Measurements from ENCODE around the gene DPP6. TPM values are rescaled to one million over a fixed set of nuclear protein-coding genes. Genes with fewer than 3 reads are reported as not detected.

Gene DPP6
- polyA plus RNA-seq, 1 of the 3 experiments (the other 2 are of a cell fraction), result not detected

DNA sequence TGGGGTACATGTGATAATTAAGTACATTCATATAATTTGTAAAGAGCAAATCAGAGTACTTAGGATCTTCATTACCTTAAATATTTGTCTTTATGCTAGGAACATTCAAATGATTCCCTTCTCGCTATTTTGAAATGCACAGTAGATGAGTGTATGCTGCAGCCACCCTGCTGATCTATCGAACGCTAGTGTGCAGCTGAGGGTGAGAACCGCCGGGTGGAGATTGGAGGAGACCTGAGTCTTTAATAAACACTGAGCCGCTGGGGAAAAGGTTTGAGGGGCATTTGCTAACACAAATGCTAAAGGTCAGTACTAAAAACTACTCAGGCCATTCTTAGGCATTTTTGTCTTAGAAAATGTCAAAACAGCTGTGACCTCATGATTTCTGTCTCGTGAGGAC is 148.0 kb downstream of the DPP6 start:
- H3K9me3 ChIP-seq, result no peaks in the 10 kb centered on the region
- H3K9ac ChIP-seq, result no peak overlapping the region
- H3K4me3 ChIP-seq (ENCODE audit: low read depth in 2 of 2, low read length in 1 of 2), result no peak overlapping the region
- H4K20me1 ChIP-seq (ENCODE audit: insufficient read depth), result no peaks in the 10 kb centered on the region
- DNase-seq, result no peak
- H3K27me3 ChIP-seq (ENCODE audit: insufficient read depth), result no peaks in the 10 kb centered on the region
- WGBS (ENCODE audit: low lambda C conversion rate), result 52% methylated on average over 7 of the region's 7 CpGs
- CTCF ChIA-PET, result interaction anchor here (1.4 kb wide), 1 partner anchor 16 kb away, joined by 5 read pairs; no protein-coding TSS in a partner anchor
- no peak overlapping the region for H3K27ac ChIP-seq (ENCODE audit: low read depth in 2 of 2, low read length in 1 of 2)
- TF ChIP-seq RAD21 (IDR thresholded peaks at IDR 0.05; ENCODE audit: low read length) (no peak), RXRA (IDR thresholded peaks at IDR 0.05; ENCODE audit: borderline replicate concordance, low read depth) (no peak), EP300 (IDR thresholded peaks at IDR 0.05; ENCODE audit: borderline replicate concordance in 1 of 2, low read depth in 1 of 2, low read length in 1 of 2) (no peak), FOXJ3 (CRISPR knock-in tag; IDR thresholded peaks at IDR 0.05) (no peak), GATA2 (CRISPR knock-in tag; IDR thresholded peaks at IDR 0.05) (no peak), RCOR1 (IDR thresholded peaks at IDR 0.05; ENCODE audit: low read length) (no peak), SMC3 (IDR thresholded peaks at IDR 0.05; ENCODE audit: low read depth, low read length) (no peak), TAF1 (IDR thresholded peaks at IDR 0.05; ENCODE audit: borderline replicate concordance, low read depth, low read length) (no peak), RFX5 (IDR thresholded peaks at IDR 0.05; ENCODE audit: low read length) (no peak), CHD2 (IDR thresholded peaks at IDR 0.05; ENCODE audit: low read length, partially characterized antibody) (no peak)
- TF ChIP-seq, protein P1, sequence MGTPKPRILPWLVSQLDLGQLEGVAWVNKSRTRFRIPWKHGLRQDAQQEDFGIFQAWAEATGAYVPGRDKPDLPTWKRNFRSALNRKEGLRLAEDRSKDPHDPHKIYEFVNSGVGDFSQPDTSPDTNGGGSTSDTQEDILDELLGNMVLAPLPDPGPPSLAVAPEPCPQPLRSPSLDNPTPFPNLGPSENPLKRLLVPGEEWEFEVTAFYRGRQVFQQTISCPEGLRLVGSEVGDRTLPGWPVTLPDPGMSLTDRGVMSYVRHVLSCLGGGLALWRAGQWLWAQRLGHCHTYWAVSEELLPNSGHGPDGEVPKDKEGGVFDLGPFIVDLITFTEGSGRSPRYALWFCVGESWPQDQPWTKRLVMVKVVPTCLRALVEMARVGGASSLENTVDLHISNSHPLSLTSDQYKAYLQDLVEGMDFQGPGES (IDR thresholded peaks at IDR 0.05; ENCODE audit: low read depth, low read length), result no peak
- H3K36me3 ChIP-seq (replicated peaks in 1 of 2; ENCODE audit: control insufficient read depth in 1 of 2, insufficient read depth in 2 of 2, low read length in 1 of 2), result no peaks in the 10 kb centered on the region
- no peaks in the 10 kb centered on the region for H3K79me2 ChIP-seq (ENCODE audit: insufficient read depth)
- H3K9me2 ChIP-seq, result no peaks in the 10 kb centered on the region
- H3F3A ChIP-seq (replicated peaks; ENCODE audit: insufficient read depth), result no peaks in the 10 kb centered on the region
- POLR2A ChIA-PET, result no interaction called here
- no peaks in the 10 kb centered on the region; a peak in 1 of 4 replicates for H3K4me1 ChIP-seq (ENCODE audit: control insufficient read depth in 1 of 2, insufficient read depth in 2 of 2, low read depth in 1 of 2, low read length in 1 of 2)
- H3K4me2 ChIP-seq, result no peak overlapping the region
- no peak overlapping the region for H2AFZ ChIP-seq (ENCODE audit: low read depth)

DNA sequence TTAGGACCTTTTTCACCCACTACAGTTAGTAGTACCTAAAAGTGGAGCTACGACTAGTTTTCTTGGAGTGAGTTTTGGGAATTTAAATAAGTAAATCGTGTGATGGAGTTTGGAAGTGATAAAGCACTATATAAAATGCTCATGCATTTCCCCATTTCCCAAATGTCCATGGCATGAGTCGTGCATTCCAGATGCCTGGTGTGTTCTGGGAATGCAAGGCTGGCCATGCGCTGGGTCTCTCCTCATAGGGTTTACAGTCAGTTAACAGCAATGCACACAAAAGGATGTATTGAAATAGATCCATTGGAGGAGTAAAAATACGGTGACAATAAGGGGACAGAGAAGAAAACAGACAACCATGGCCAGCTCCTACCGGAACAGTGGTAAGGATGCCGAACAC is 149.8 kb downstream of the DPP6 start:
- no peak overlapping the region for H3K4me3 ChIP-seq (ENCODE audit: low read depth in 2 of 2, low read length in 1 of 2)

More for the DNA sequence above, 149.8 kb downstream of the DPP6 start:
- ChIA-PET POLR2A (no interaction called here), CTCF (interaction anchor here (0.9 to 1.5 kb wide), 4 partner anchors 11 to 365 kb away, joined by 3 to 6 read pairs (median 3); no protein-coding TSS in a partner anchor)
- H3K27me3 ChIP-seq (ENCODE audit: insufficient read depth), result no peaks in the 10 kb centered on the region
- no peaks in the 10 kb centered on the region for H3K9me2 ChIP-seq
- H3K9me3 ChIP-seq, result peaks cover under 1% of the 10 kb centered on the region; the same call in 1 of the 2 replicates
- 29% methylated on average over 7 of the region's 7 CpGs for WGBS (ENCODE audit: low lambda C conversion rate)
- no peaks in the 10 kb centered on the region for H3K4me1 ChIP-seq (ENCODE audit: control insufficient read depth in 1 of 2, insufficient read depth in 2 of 2, low read depth in 1 of 2, low read length in 1 of 2)
- no peak for TF ChIP-seq NRF1 (IDR thresholded peaks at IDR 0.05; ENCODE audit: low read depth, low read length)
- no peak for TF ChIP-seq YY1 (IDR thresholded peaks at IDR 0.05; ENCODE audit: low read depth)
- TF ChIP-seq EZH2phosphoT487 (IDR thresholded peaks at IDR 0.05; ENCODE audit: borderline replicate concordance, low read depth), result no peak
- TF ChIP-seq RXRA (IDR thresholded peaks at IDR 0.05; ENCODE audit: borderline replicate concordance, low read depth), result no peak
- no peak for TF ChIP-seq JUND (IDR thresholded peaks at IDR 0.05)
- TF ChIP-seq, protein P2, sequence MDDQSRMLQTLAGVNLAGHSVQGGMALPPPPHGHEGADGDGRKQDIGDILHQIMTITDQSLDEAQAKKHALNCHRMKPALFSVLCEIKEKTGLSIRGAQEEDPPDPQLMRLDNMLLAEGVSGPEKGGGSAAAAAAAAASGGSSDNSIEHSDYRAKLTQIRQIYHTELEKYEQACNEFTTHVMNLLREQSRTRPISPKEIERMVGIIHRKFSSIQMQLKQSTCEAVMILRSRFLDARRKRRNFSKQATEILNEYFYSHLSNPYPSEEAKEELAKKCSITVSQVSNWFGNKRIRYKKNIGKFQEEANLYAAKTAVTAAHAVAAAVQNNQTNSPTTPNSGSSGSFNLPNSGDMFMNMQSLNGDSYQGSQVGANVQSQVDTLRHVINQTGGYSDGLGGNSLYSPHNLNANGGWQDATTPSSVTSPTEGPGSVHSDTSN (IDR thresholded peaks at IDR 0.05), result no peak
- TF ChIP-seq, protein P3, sequence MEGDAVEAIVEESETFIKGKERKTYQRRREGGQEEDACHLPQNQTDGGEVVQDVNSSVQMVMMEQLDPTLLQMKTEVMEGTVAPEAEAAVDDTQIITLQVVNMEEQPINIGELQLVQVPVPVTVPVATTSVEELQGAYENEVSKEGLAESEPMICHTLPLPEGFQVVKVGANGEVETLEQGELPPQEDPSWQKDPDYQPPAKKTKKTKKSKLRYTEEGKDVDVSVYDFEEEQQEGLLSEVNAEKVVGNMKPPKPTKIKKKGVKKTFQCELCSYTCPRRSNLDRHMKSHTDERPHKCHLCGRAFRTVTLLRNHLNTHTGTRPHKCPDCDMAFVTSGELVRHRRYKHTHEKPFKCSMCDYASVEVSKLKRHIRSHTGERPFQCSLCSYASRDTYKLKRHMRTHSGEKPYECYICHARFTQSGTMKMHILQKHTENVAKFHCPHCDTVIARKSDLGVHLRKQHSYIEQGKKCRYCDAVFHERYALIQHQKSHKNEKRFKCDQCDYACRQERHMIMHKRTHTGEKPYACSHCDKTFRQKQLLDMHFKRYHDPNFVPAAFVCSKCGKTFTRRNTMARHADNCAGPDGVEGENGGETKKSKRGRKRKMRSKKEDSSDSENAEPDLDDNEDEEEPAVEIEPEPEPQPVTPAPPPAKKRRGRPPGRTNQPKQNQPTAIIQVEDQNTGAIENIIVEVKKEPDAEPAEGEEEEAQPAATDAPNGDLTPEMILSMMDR (IDR thresholded peaks at IDR 0.05), result no peak
- H3K9ac ChIP-seq, result no peak overlapping the region
- no peak overlapping the region for H2AFZ ChIP-seq (ENCODE audit: low read depth)
- no peaks in the 10 kb centered on the region for H4K20me1 ChIP-seq (ENCODE audit: insufficient read depth)
- H3K36me3 ChIP-seq (replicated peaks in 1 of 2; ENCODE audit: control insufficient read depth in 1 of 2, insufficient read depth in 2 of 2, low read length in 1 of 2), result no peaks in the 10 kb centered on the region
- no peaks in the 10 kb centered on the region for H3F3A ChIP-seq (replicated peaks; ENCODE audit: insufficient read depth)
- no peak overlapping the region for H3K4me2 ChIP-seq
- DNase-seq, result no peak
- no peaks in the 10 kb centered on the region for H3K79me2 ChIP-seq (ENCODE audit: insufficient read depth)
- H3K27ac ChIP-seq (ENCODE audit: low read depth in 2 of 2, low read length in 1 of 2), result no peak overlapping the region
